ENCODE measurements around the gene MLH1. TPM values are rescaled to one million over a fixed set of nuclear protein-coding genes. Genes with fewer than 3 reads are reported as not detected.

Gene MLH1
- total and polyA plus RNA-seq, 10 of the 15 experiments (the other 5 are each of a cell fraction or from before 2014, with no cell fraction given), result 58.6 to 109 (median 81.4) TPM

DNA sequence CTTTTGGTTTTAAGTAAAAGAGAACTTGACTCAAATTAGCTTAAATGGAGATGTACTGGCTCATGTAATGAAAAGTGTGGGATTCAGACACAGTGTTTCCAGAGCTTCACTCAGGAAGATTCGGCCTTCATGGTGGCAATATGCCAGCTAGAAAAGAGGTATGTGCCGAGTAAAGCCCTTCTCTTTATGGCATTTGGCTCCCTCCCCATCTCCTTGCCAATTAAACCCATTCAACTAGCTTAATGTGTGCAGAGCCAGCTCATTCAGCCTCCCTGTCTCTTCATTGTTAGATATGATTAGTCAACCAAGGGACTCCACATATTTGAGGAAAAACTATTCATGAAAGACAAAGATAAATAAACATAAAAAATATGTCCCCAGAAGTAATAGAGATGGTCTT lies 33.5 kb upstream of the MLH1 start:
- ChIA-PET CTCF (interaction anchor here (0.6 to 5.4 kb wide), 22 partner anchors 10 to 299 kb away, joined by 3 to 116 read pairs (median 8); partner anchors contain the start of gene TRANK1), SMC1A (ENCODE audit: uncharacterized antibody, unreplicated experiment) (interaction anchor here (0.6 to 4.5 kb wide), 15 partner anchors 10 to 396 kb away, joined by 3 to 70 read pairs (median 18); no protein-coding TSS in a partner anchor), POLR2A (interaction anchor here (0.7 kb wide), 3 partner anchors 181 to 1098 kb away, joined by 5 to 6 read pairs (median 5); no protein-coding TSS in a partner anchor), RAD21 (ENCODE audit: unreplicated experiment) (interaction anchor here (0.6 to 4.9 kb wide), 11 partner anchors 10 to 369 kb away, joined by 3 to 83 read pairs (median 6); partner anchors contain the start of genes EPM2AIP1 and MLH1)
- no peak for FAIRE-seq
- in situ Hi-C loops (cut with MboI) (loop anchor here (5.0 kb wide), 1 partner anchor 233 kb away; no protein-coding TSS in a partner anchor), intact Hi-C loops (cut with micrococcal nuclease; ENCODE audit: unreplicated experiment) (loop anchor here (2.0 kb wide), 1 partner anchor 91 kb away; no protein-coding TSS in a partner anchor)
- no peaks in the 10 kb centered on the region for H3K27me3 ChIP-seq (replicated peaks in 1 of 2; ENCODE audit: control insufficient read depth in 2 of 2, insufficient read depth in 2 of 2, low read length in 1 of 2)
- H3K9me3 ChIP-seq (replicated peaks; ENCODE audit: control insufficient read depth, insufficient read depth, low read length), result no peaks in the 10 kb centered on the region
- H3K4me2 ChIP-seq (ENCODE audit: control insufficient read depth, insufficient read depth), result no peak overlapping the region
- no TSS peak for BruUV-seq (replicated peaks)
- DNase-seq (ENCODE audit: low read depth, low spot score), result no peak
- no peaks in the 10 kb centered on the region for H4K20me1 ChIP-seq (ENCODE audit: control insufficient read depth, insufficient read depth)
- ATAC-seq, result no peak
- no peaks in the 10 kb centered on the region for H3K79me2 ChIP-seq (ENCODE audit: control insufficient read depth, insufficient read depth, low read length)
- H3K4me3 ChIP-seq, result no peak overlapping the region
- no peak overlapping the region for H3K27ac ChIP-seq (ENCODE audit: control insufficient read depth, insufficient read depth)
- H3K4me1 ChIP-seq (ENCODE audit: control insufficient read depth, insufficient read depth, low read length), result no peaks in the 10 kb centered on the region
- TF ChIP-seq SP1 (IDR thresholded peaks at IDR 0.05; ENCODE audit: low read depth, low read length), result no peak
- TF ChIP-seq SIN3A (IDR thresholded peaks at IDR 0.05; ENCODE audit: low read depth, low read length), result no peak
- no peak for TF ChIP-seq PML (IDR thresholded peaks at IDR 0.05; ENCODE audit: low read length)
- no peak for TF ChIP-seq MTA3 (IDR thresholded peaks at IDR 0.05; ENCODE audit: borderline replicate concordance, low read length)
- no peak for TF ChIP-seq HDAC6 (IDR thresholded peaks at IDR 0.05; ENCODE audit: unreplicated experiment)
- TF ChIP-seq SRF (IDR thresholded peaks at IDR 0.05; ENCODE audit: low read depth in 2 of 2, low read length in 2 of 2), result no peak
- TF ChIP-seq ZSCAN29 (IDR thresholded peaks at IDR 0.05), result no peak
- no peak for TF ChIP-seq POLR2AphosphoS2 (IDR thresholded peaks at IDR 0.05; ENCODE audit: low read depth, low read length)
- no peak for TF ChIP-seq JUNB (IDR thresholded peaks at IDR 0.05)
- TF ChIP-seq, protein P1, sequence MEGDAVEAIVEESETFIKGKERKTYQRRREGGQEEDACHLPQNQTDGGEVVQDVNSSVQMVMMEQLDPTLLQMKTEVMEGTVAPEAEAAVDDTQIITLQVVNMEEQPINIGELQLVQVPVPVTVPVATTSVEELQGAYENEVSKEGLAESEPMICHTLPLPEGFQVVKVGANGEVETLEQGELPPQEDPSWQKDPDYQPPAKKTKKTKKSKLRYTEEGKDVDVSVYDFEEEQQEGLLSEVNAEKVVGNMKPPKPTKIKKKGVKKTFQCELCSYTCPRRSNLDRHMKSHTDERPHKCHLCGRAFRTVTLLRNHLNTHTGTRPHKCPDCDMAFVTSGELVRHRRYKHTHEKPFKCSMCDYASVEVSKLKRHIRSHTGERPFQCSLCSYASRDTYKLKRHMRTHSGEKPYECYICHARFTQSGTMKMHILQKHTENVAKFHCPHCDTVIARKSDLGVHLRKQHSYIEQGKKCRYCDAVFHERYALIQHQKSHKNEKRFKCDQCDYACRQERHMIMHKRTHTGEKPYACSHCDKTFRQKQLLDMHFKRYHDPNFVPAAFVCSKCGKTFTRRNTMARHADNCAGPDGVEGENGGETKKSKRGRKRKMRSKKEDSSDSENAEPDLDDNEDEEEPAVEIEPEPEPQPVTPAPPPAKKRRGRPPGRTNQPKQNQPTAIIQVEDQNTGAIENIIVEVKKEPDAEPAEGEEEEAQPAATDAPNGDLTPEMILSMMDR (IDR thresholded peaks at IDR 0.05 in 2 of 3, conservative IDR thresholded peaks at IDR 0.05 in 1 of 3; ENCODE audit: control insufficient read depth in 2 of 3, extremely low read depth in 1 of 3, insufficient read depth in 1 of 3, low read depth in 3 of 3, low read length in 3 of 3), result no peak
- no peak for TF ChIP-seq IKZF1 (conservative IDR thresholded peaks at IDR 0.05)
- no peak for TF ChIP-seq STAT3 (IDR thresholded peaks at IDR 0.05; ENCODE audit: low read depth, low read length)
- H3K9ac ChIP-seq (ENCODE audit: control insufficient read depth, insufficient read depth, low read length), result no peak overlapping the region
- WGBS (ENCODE audit: insufficient coverage, insufficient replicate concordance, low lambda C conversion rate, missing lambda C conversion rate), result 38% methylated on average over 2 of the region's 2 CpGs
- H3K36me3 ChIP-seq (ENCODE audit: control insufficient read depth in 2 of 2, insufficient read depth in 2 of 2, low read length in 1 of 2), result no peaks in the 10 kb centered on the region
- H2AFZ ChIP-seq (ENCODE audit: control insufficient read depth, low read depth, low read length), result no peak overlapping the region

Data from GM12878 (cell line).